ENCODE results near the gene CACNA1H. TPM values are rescaled to one million over a fixed set of nuclear protein-coding genes. Genes with fewer than 3 reads are reported as not detected.

CACNA1H gene
- total RNA-seq, 4 donors from 2014 or later, result 17.0 to 63.6 (median 39.5) TPM

GRCh38 chr16:1200014-1200627 lies 47.2 kb downstream of the CACNA1H start:
- H3K4me3 ChIP-seq, result no peak overlapping the region
- H3K27me3 ChIP-seq, result no peaks in the 10 kb centered on the region
- in situ Hi-C loops (cut with MboI; ENCODE audit: low pct_ligation_motif_present in 1 of 4, low pct_unique_long_range_greater_than_20kb in 1 of 4, low sequenced_read_pairs in 3 of 4), result no loop called here

GRCh38 chr16:1201444-1201843 lies 48.5 kb downstream of the CACNA1H start:
- no peak for DNase-seq
- no peak overlapping the region for H3K27ac ChIP-seq
- H3K36me3 ChIP-seq, result no peaks in the 10 kb centered on the region
- WGBS, 2 donors (ENCODE audit: low coverage in 1 of 2), result 86% methylated on average over 25 of the region's 25 CpGs; no CpG with 5 or more reads in 1 of the 2 donors
- intact Hi-C loops (cut with DNase I; ENCODE audit: low total_unique reads), result no loop called here
- H3K27me3 ChIP-seq, result no peaks in the 10 kb centered on the region
- no peaks in the 10 kb centered on the region for H3K4me1 ChIP-seq
- in situ Hi-C loops (cut with MboI; ENCODE audit: low pct_ligation_motif_present in 1 of 4, low pct_unique_long_range_greater_than_20kb in 1 of 4, low sequenced_read_pairs in 3 of 4), result no loop called here
- H3K4me3 ChIP-seq, result no peak overlapping the region
- no peaks in the 10 kb centered on the region for H3K9me3 ChIP-seq
- TF ChIP-seq EP300 (IDR thresholded peaks at IDR 0.05; ENCODE audit: low read depth), result no peak
- no peak for TF ChIP-seq POLR2AphosphoS5 (IDR thresholded peaks at IDR 0.05)

More at GRCh38 chr16:1200014-1200627, 47.2 kb downstream of the CACNA1H start:
- intact Hi-C loops (cut with DNase I; ENCODE audit: low total_unique reads), result no loop called here
- no peak for DNase-seq
- no peak for TF ChIP-seq EP300 (IDR thresholded peaks at IDR 0.05; ENCODE audit: low read depth)
- no peak for TF ChIP-seq POLR2AphosphoS5 (IDR thresholded peaks at IDR 0.05)
- TF ChIP-seq CTCF (IDR thresholded peaks at IDR 0.05), result no peak
- no peak for TF ChIP-seq POLR2A (IDR thresholded peaks at IDR 0.05)
- no peaks in the 10 kb centered on the region for H3K4me1 ChIP-seq
- H3K9me3 ChIP-seq, result no peaks in the 10 kb centered on the region
- no peak overlapping the region for H3K27ac ChIP-seq
- H3K36me3 ChIP-seq, result no peaks in the 10 kb centered on the region
- 79 to 93% methylated on average over 9 to 38 of the region's 38 CpGs for WGBS, 2 donors (ENCODE audit: low coverage in 1 of 2)

DNA sequence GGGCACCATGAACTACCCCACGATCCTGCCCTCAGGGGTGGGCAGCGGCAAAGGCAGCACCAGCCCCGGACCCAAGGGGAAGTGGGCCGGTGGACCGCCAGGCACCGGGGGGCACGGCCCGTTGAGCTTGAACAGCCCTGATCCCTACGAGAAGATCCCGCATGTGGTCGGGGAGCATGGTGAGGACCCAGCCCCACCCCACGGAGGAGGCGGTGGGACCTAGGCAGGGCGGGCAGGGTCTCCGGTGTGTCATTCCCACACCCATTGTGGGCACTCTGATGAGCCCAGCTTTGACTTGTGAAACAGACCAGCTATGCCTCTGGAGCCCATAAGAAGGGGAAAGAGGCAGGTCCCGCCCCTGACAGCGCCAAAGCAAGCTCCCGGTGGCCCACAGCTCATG lies 49.4 kb downstream of the CACNA1H start:
- in situ Hi-C loops (cut with MboI; ENCODE audit: low pct_ligation_motif_present in 1 of 4, low pct_unique_long_range_greater_than_20kb in 1 of 4, low sequenced_read_pairs in 3 of 4) (no loop called here), intact Hi-C loops (cut with DNase I; ENCODE audit: low total_unique reads) (no loop called here)
- H3K27me3 ChIP-seq, result no peaks in the 10 kb centered on the region

GRCh38 chr16:1204933-1205332 lies 52.0 kb downstream of the CACNA1H start:
- 68% methylated on average over 15 of the region's 21 CpGs; no CpG with 5 or more reads in 1 of the 2 donors for WGBS, 2 donors (ENCODE audit: low coverage in 1 of 2)
- in situ Hi-C loops (cut with MboI; ENCODE audit: low pct_ligation_motif_present in 1 of 4, low pct_unique_long_range_greater_than_20kb in 1 of 4, low sequenced_read_pairs in 3 of 4), result no loop called here
- H3K4me1 ChIP-seq, result no peaks in the 10 kb centered on the region
- no peak overlapping the region for H3K27ac ChIP-seq
- no peaks in the 10 kb centered on the region for H3K36me3 ChIP-seq
- H3K4me3 ChIP-seq, result no peak overlapping the region
- no peaks in the 10 kb centered on the region for H3K27me3 ChIP-seq
- TF ChIP-seq POLR2AphosphoS5 (IDR thresholded peaks at IDR 0.05) (no peak), EP300 (IDR thresholded peaks at IDR 0.05; ENCODE audit: low read depth) (no peak), CTCF (IDR thresholded peaks at IDR 0.05) (no peak), POLR2A (IDR thresholded peaks at IDR 0.05) (no peak)
- no peaks in the 10 kb centered on the region for H3K9me3 ChIP-seq
- intact Hi-C loops (cut with DNase I; ENCODE audit: low total_unique reads), result no loop called here
- DNase-seq, result no peak

More for the DNA sequence above, 49.4 kb downstream of the CACNA1H start:
- H3K4me1 ChIP-seq, result no peaks in the 10 kb centered on the region
- WGBS, 2 donors (ENCODE audit: low coverage in 1 of 2), result 88% methylated on average over 15 of the region's 18 CpGs; no CpG with 5 or more reads in 1 of the 2 donors
- TF ChIP-seq EP300 (IDR thresholded peaks at IDR 0.05; ENCODE audit: low read depth) (no peak), CTCF (IDR thresholded peaks at IDR 0.05) (no peak), POLR2AphosphoS5 (IDR thresholded peaks at IDR 0.05) (no peak), POLR2A (IDR thresholded peaks at IDR 0.05) (no peak)
- H3K4me3 ChIP-seq, result no peak overlapping the region
- no peaks in the 10 kb centered on the region for H3K36me3 ChIP-seq
- no peak overlapping the region for H3K27ac ChIP-seq
- no peaks in the 10 kb centered on the region for H3K9me3 ChIP-seq
- DNase-seq, result no peak
